ENCODE data around the gene ZNF511.
"Not testable (repeated sequence)": the region's sequence is repeated elsewhere in the genome, so short reads cannot be mapped to it uniquely, and the experiment has no call there.

Gene ZNF511

GRCh38 chr10:133310399-133310755, 1.7 kb downstream of the ZNF511 start:
- DNase-seq (ENCODE audit: insufficient read length, low spot score) (no peak), FAIRE-seq (no peak)
- no peak for TF ChIP-seq POLR2A (IDR thresholded peaks at IDR 0.05; ENCODE audit: low read depth, low read length)

- TF ChIP-seq POLR2A (IDR thresholded peaks at IDR 0.05; ENCODE audit: low read depth, low read length) = no peak
- DNase-seq (ENCODE audit: insufficient read length, low spot score) = no peak
- FAIRE-seq = no peak
Measured at GRCh38 chr10:133310789-133311188, 2.1 kb downstream of the ZNF511 start.

- no peak for TF ChIP-seq POLR2A (IDR thresholded peaks at IDR 0.05; ENCODE audit: low read depth, low read length)
- FAIRE-seq (no peak), DNase-seq (ENCODE audit: insufficient read length, low spot score) (no peak)
Measured at GRCh38 chr10:133311570-133311969, 2.9 kb downstream of the ZNF511 start.

GRCh38 chr10:133312016-133312768, 3.5 kb downstream of the ZNF511 start:
- FAIRE-seq (no peak), DNase-seq (ENCODE audit: insufficient read length, low spot score) (no peak)
- no peak for TF ChIP-seq POLR2A (IDR thresholded peaks at IDR 0.05; ENCODE audit: low read depth, low read length)

GRCh38 chr10:133312769-133313145, 4.0 kb downstream of the ZNF511 start:
- FAIRE-seq = no peak
- DNase-seq (ENCODE audit: insufficient read length, low spot score) = no peak
- TF ChIP-seq POLR2A (IDR thresholded peaks at IDR 0.05; ENCODE audit: low read depth, low read length) = no peak

GRCh38 chr10:133313192-133313591, 4.5 kb downstream of the ZNF511 start:
- no peak for FAIRE-seq
- no peak for DNase-seq (ENCODE audit: insufficient read length, low spot score)
- TF ChIP-seq POLR2A (IDR thresholded peaks at IDR 0.05; ENCODE audit: low read depth, low read length) = no peak

- TF ChIP-seq POLR2A (IDR thresholded peaks at IDR 0.05; ENCODE audit: low read depth, low read length) = no peak
- FAIRE-seq (no peak), DNase-seq (ENCODE audit: insufficient read length, low spot score) (no peak)
Measured at GRCh38 chr10:133314911-133315310, 6.2 kb downstream of the ZNF511 start.

GRCh38 chr10:133315847-133316246, 7.1 kb downstream of the ZNF511 start:
- no peak for TF ChIP-seq POLR2A (IDR thresholded peaks at IDR 0.05; ENCODE audit: low read depth, low read length)
- FAIRE-seq (no peak), DNase-seq (ENCODE audit: insufficient read length, low spot score) (no peak)

- FAIRE-seq = no peak
- DNase-seq (ENCODE audit: insufficient read length, low spot score) = no peak
- no peak for TF ChIP-seq POLR2A (IDR thresholded peaks at IDR 0.05; ENCODE audit: low read depth, low read length)
Measured at GRCh38 chr10:133316266-133316665, 7.6 kb downstream of the ZNF511 start.

GRCh38 chr10:133316732-133317131, 8.0 kb downstream of the ZNF511 start:
- FAIRE-seq = no peak
- DNase-seq (ENCODE audit: insufficient read length, low spot score) = no peak
- no peak for TF ChIP-seq POLR2A (IDR thresholded peaks at IDR 0.05; ENCODE audit: low read depth, low read length)

- DNase-seq (ENCODE audit: insufficient read length, low spot score) (peak; percentile 52), FAIRE-seq (no peak)
- TF ChIP-seq POLR2A (IDR thresholded peaks at IDR 0.05; ENCODE audit: low read depth, low read length) = no peak
Measured at GRCh38 chr10:133318494-133319127, 9.9 kb downstream of the ZNF511 start.

- not testable (repeated sequence) for DNase-seq (ENCODE audit: insufficient read length, low spot score); FAIRE-seq
Measured at GRCh38 chr10:133320852-133321422, 12.2 kb downstream of the ZNF511 start.

- DNase-seq (ENCODE audit: insufficient read length, low spot score); FAIRE-seq: not testable (repeated sequence)
Measured at GRCh38 chr10:133322064-133322709, 13.5 kb downstream of the ZNF511 start.

GRCh38 chr10:133324198-133324792, 15.6 kb downstream of the ZNF511 start:
- no peak for FAIRE-seq
- TF ChIP-seq POLR2A (IDR thresholded peaks at IDR 0.05; ENCODE audit: low read depth, low read length) = no peak
- peak; percentile 90 for DNase-seq (ENCODE audit: insufficient read length, low spot score)

Data from H54 (cell line).